H1 (cell line): ENCODE measurements around the gene DDX23.

Source experiments
- CTCF ChIP-seq, 3 experiments: IDR thresholded peaks; 1 replicate in 2 of 3; 2 replicates in 1 of 3; pipeline versions ENCODE4 v1.5.1 to v1.6.1; 2011; ENCODE audit warnings: low read length in 3 of 3, mild to moderate bottlenecking in 3 of 3, inconsistent platforms in 2 of 3, low read depth in 1 of 3, moderate library complexity in 1 of 3; ENCODE audit not compliant: insufficient read depth in 1 of 3; ENCODE audit errors: control extremely low read depth in 1 of 3
- EGR1 ChIP-seq: IDR thresholded peaks from 2 replicates; pipeline ENCODE4 v1.6.1; 2011; ENCODE audit warnings: low read depth, low read length, borderline replicate concordance
- NANOG ChIP-seq: IDR thresholded peaks from 2 replicates; pipeline ENCODE4 v1.6.1; 2011; ENCODE audit warnings: low read length, low read depth, mild to moderate bottlenecking, inconsistent platforms; ENCODE audit not compliant: insufficient read depth, poor library complexity, severe bottlenecking
- POLR2A ChIP-seq, 2 experiments: IDR thresholded peaks; 1 replicate in 1 of 2; 2 replicates in 1 of 2; pipeline ENCODE4 v1.6.1; 2011; ENCODE audit warnings: low read depth in 2 of 2, low read length in 2 of 2, mild to moderate bottlenecking in 2 of 2; ENCODE audit errors: control extremely low read depth in 1 of 2
- RXRA ChIP-seq: IDR thresholded peaks from 2 replicates; pipeline ENCODE4 v1.6.1; 2011; ENCODE audit warnings: low read depth, mild to moderate bottlenecking, low read length, moderate library complexity; ENCODE audit not compliant: insufficient read depth
- SP2 ChIP-seq: IDR thresholded peaks from 2 replicates; pipeline ENCODE4 v1.6.1; 2012; ENCODE audit warnings: mild to moderate bottlenecking, low read length, inconsistent platforms
- TAF1 ChIP-seq: IDR thresholded peaks from 2 replicates; pipeline ENCODE4 v1.6.1; 2011; ENCODE audit warnings: mild to moderate bottlenecking, low read depth, low read length
- TCF12 ChIP-seq: IDR thresholded peaks from 2 replicates; pipeline ENCODE4 v1.6.1; 2011; ENCODE audit warnings: low read depth, mild to moderate bottlenecking, low read length

- no peak for TF ChIP-seq CTCF (IDR thresholded peaks at IDR 0.05; ENCODE audit: control extremely low read depth in 1 of 3, insufficient read depth in 1 of 3, low read depth in 1 of 3, low read length in 3 of 3)
- no peak for TF ChIP-seq RXRA
- no peak for TF ChIP-seq POLR2A (IDR thresholded peaks at IDR 0.05; ENCODE audit: control extremely low read depth in 1 of 2, low read depth in 2 of 2, low read length in 2 of 2)
- TF ChIP-seq NANOG: no peak
- no peak for TF ChIP-seq TCF12
- TF ChIP-seq SP2: no peak
- TF ChIP-seq TAF1: no peak
- no peak for TF ChIP-seq EGR1
These were observed 23.7 kb downstream of the DDX23 start for GRCh38 chr12:48828293-48828692.
